Fibroblast of villous mesenchyme (primary cell): ENCODE results near the gene ASB18. TPM values are rescaled to one million over a fixed set of nuclear protein-coding genes. Genes with fewer than 3 reads are reported as not detected.

ENCODE experiments used
- DNase-seq: peaks from one replicate; pipeline ENCODE4 v3.0.0-alpha.2; 2010; ENCODE audit warnings: low read depth
- H3K4me3 ChIP-seq: 2 replicates; pipeline ENCODE4 v1.5.1; 2011; ENCODE audit warnings: low read depth, mild to moderate bottlenecking, low read length
- total RNA-seq: library from RNA; depleted of rRNA; stranded (reverse); fragments of >200 nt; gene quantifications from 2 replicates; pipeline ENCODE4 v1.2.3, GENCODE V29; 2012
- TF ChIP-seq, protein P1 (sequence below): IDR thresholded peaks from 2 replicates; pipeline ENCODE4 v1.5.1; 2012; ENCODE audit warnings: low read depth, mild to moderate bottlenecking, low read length; ENCODE audit not compliant: insufficient read depth

The ASB18 gene
- total RNA-seq, 1 donor, result not detected

DNA sequence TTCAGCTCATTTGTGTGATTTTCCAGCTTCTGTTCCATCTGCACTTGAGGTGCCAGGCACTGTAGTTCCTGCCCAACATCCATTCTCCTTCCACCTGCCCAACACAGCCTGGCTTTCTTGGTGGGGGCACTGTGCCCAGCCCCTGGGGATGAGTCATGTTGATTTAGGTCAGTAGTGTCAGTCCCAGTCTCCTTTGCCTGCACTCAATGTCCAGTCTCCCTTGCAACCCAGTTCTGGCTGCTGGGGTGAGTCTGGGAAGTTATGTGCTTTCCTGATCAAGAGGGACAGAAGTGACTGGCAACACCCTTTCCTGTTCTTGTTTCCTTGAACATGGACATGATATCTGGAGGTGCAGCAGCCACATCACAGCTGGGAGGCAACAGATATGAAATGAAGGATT is 1.5 kb upstream of the ASB18 start:
- no peak for DNase-seq
- TF ChIP-seq, protein P1, sequence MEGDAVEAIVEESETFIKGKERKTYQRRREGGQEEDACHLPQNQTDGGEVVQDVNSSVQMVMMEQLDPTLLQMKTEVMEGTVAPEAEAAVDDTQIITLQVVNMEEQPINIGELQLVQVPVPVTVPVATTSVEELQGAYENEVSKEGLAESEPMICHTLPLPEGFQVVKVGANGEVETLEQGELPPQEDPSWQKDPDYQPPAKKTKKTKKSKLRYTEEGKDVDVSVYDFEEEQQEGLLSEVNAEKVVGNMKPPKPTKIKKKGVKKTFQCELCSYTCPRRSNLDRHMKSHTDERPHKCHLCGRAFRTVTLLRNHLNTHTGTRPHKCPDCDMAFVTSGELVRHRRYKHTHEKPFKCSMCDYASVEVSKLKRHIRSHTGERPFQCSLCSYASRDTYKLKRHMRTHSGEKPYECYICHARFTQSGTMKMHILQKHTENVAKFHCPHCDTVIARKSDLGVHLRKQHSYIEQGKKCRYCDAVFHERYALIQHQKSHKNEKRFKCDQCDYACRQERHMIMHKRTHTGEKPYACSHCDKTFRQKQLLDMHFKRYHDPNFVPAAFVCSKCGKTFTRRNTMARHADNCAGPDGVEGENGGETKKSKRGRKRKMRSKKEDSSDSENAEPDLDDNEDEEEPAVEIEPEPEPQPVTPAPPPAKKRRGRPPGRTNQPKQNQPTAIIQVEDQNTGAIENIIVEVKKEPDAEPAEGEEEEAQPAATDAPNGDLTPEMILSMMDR, result no peak
- no peak overlapping the region for H3K4me3 ChIP-seq

DNA sequence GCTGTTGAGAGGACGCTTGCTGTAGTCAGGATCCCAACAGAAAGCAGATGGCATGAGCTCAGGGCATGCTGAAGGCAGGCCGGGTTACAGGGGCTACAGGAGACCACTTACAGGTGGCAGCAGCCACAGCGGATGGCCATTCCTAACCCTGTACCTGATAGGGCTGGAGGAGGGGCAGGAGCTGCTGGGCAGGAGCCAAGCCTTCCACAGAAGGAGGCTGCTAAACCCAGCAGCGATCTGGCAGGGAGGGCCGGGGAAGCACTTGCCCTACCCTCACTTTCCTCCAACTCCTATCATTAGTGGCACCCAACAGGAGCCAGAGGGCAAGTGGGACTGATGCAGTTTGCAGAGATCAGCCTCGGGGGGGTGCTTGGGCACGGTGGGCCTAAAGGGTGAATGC is 2.0 kb downstream of the ASB18 start:
- TF ChIP-seq, protein P1, result no peak
- H3K4me3 ChIP-seq, result no peak overlapping the region
- no peak for DNase-seq

DNA sequence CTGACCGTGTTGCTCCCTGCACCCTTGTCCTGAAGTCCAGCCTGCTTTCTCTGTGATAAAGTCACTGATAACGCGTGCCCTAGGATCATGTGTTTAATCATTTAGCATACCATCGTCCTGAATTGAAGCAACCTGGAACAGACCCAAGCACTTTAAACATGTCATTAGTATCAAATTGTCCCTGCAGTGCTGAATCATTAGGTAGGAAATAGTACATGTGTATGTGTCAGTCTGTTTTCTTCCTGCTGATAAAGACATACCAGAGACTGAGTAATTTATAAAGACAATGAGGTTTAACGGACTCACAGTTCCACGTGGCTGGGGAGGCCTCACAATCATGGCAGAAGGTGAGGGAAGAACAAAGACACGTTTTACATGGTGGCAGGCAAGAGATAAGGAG is 2.8 kb downstream of the ASB18 start:
- DNase-seq, result no peak
- H3K4me3 ChIP-seq, result no peak overlapping the region
- TF ChIP-seq, protein P1, result no peak

DNA sequence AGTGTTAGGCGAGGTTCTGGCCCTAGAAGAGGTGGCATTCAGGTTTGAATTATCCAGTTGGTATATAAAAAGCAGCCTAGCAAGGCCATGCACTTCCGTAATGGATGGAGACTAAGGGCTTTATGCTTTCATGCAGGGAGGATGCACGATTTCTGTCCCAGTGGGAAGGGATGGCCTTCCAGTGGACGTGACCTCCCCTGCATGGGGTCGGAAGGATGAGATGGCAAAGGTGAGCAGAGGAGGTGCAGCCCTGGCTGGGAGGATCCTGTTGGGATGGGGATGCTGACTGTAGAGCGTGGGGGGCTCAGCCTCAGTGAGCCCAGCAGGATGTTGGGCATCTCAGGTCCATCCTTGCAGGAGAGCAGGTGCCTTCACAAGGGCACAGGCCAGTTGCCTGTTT is 4.8 kb downstream of the ASB18 start:
- H3K4me3 ChIP-seq, result no peak overlapping the region
- DNase-seq, result no peak
- TF ChIP-seq, protein P1, result no peak

DNA sequence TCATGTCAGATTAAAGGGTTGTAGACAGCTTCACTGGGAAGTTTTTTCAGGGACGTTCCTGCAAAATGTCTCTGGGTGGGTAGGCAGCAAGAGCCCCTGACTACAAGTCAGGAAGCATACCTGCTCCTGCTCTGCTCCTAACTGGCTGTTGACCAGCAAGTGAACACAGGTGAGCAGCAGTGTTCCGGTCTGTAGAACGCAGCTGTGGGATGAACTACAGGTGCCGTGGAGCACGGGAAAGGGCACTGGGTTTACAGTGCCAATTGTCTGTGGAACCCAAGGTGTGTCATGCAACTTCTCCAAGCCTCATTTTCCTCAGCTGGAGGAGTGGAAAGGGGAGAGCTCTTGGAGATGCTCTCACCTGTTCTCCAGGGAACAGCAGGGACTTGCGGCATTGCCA is 6.6 kb downstream of the ASB18 start:
- no peak overlapping the region for H3K4me3 ChIP-seq
- no peak for DNase-seq
- TF ChIP-seq, protein P1, result no peak

DNA sequence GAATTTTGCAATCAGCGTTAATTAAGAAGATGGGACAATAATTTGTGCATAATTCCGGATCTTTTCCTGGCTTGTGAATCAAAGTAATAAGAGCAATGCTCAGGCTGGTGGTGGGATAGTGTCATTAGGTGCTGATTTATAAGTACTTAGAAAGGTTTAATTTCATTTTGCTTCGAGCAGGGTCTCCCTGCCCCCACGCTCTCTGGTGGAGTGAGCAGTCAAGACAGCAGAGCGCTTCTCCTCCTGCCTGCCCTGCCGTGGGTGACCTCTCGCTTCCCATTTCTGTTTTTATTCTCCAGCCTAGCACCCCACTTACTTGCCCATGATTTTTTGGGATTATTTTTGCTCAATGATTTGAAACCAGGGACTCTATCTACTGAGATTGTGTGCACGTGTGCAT is 7.1 kb downstream of the ASB18 start:
- DNase-seq, result no peak
- H3K4me3 ChIP-seq, result no peak overlapping the region
- TF ChIP-seq, protein P1, result no peak

DNA sequence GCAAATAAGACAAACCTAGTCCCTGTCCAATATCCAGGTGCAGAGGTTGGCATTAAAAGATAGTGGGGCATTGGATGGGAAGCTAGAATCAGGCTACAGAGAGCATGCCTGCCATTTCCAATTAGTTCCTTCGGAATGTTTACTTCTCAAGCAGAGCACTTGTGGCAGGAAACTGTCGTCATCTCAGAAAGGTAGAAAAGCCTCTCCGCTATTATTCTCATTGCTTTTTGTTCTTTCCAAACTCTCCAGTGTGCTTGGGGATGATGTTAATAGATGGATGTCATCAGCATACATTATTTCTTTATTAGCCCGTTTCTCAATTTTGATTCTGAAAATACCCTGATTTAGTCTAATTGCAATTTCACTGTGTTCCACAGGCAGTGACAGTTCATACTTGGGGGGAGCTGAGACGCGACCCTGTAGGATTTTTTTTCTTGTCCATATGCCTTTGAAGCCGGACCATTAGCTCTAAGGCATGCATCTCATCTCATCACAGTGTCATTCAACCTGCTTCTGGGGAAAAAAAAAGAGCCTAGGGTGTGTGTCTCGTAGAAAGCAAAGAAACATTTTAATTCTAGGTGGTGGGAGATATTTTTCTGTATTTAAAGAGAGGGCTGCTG is 7.7 kb downstream of the ASB18 start:
- TF ChIP-seq, protein P1, result no peak
- no peak overlapping the region for H3K4me3 ChIP-seq
- DNase-seq, result no peak
